Kidney (tissue), 14 donors: ENCODE measurements around the gene KLHL30. TPM values are rescaled to one million over a fixed set of nuclear protein-coding genes. Genes with fewer than 3 reads are reported as not detected.

ENCODE experiments used
- DNase-seq, 5 donors: peaks; one replicate each; pipeline ENCODE4 v3.0.0-alpha.2; 2013 to 2020
- FAIRE-seq: peaks from 2 replicates; lab custom pipeline; 2012; peaks lifted over from hg19 to GRCh38; lab: Jason Lieb, UNC
- H3K27ac ChIP-seq, 2 donors: one replicate each; pipeline ENCODE4 v1.7.0; 2013; ENCODE audit warnings: low read depth in 2 of 2, low read length in 2 of 2, inconsistent platforms in 1 of 2
- H3K27me3 ChIP-seq: one replicate; pipeline ENCODE4 v1.7.1; 2013; ENCODE audit warnings: low read length, inconsistent platforms; ENCODE audit not compliant: control insufficient read depth, insufficient read depth
- H3K36me3 ChIP-seq, 3 donors: one replicate each; pipeline versions ENCODE4 v1.7.0 to v1.7.1; 2013; ENCODE audit warnings: low read length in 3 of 3, control low read depth in 1 of 3, inconsistent platforms in 1 of 3; ENCODE audit not compliant: insufficient read depth in 3 of 3, control insufficient read depth in 2 of 3
- H3K4me1 ChIP-seq, 3 donors: one replicate each; pipeline versions ENCODE4 v1.7.0 to v1.7.1; 2013; ENCODE audit warnings: low read length in 3 of 3, inconsistent platforms in 1 of 3, low read depth in 1 of 3; ENCODE audit not compliant: control insufficient read depth in 2 of 3, insufficient read depth in 2 of 3
- H3K4me3 ChIP-seq, 3 donors: one replicate each; pipeline versions ENCODE4 v1.7.0 to v1.8.1; 2013; ENCODE audit warnings: low read length in 3 of 3, control low read depth in 1 of 3, inconsistent platforms in 1 of 3
- H3K9ac ChIP-seq, 3 donors: one replicate each; pipeline versions ENCODE4 v1.7.0 to v1.7.1; 2013; ENCODE audit warnings: low read length in 3 of 3, control low read depth in 1 of 3, inconsistent platforms in 1 of 3
- H3K9me3 ChIP-seq, 3 donors: one replicate each; pipeline versions ENCODE4 v1.7.0 to v1.7.1; 2013; ENCODE audit warnings: low read length in 3 of 3, control low read depth in 1 of 3, inconsistent platforms in 1 of 3; ENCODE audit not compliant: control insufficient read depth in 2 of 3, insufficient read depth in 1 of 3
- CTCF ChIP-seq: IDR thresholded peaks from 3 replicates; pipeline ENCODE4 v1.5.1; 2012; ENCODE audit warnings: mild to moderate bottlenecking, moderate library complexity, borderline replicate concordance; ENCODE audit not compliant: insufficient read depth; ENCODE audit errors: extremely low read depth
- intact Hi-C: fragments of 100-400 bp; cut with DNase I; formaldehyde crosslinking; loops from one replicate; pipeline ENCODE4 v1.11.1; 2022
- polyA plus RNA-seq: library from polyadenylated mRNA; stranded (reverse); fragments of 350-450 nt; fragmentation: Illumina TruSeq; extraction: RNeasy Lipid Tissue Mini Kit (QIAGEN cat#74804); gene quantifications from one replicate; pipeline ENCODE4 v1.2.3, GENCODE V29; 2014; ENCODE audit warnings: low read depth, low replicate concordance; ENCODE audit not compliant: insufficient read depth
- total RNA-seq: library from RNA; stranded (reverse); fragmentation: NEBNext Ultra II Directional; extraction: Animal tissue kit (Norgen Biotek cat#: 25700); gene quantifications from one replicate; pipeline ENCODE4 v1.2.1, GENCODE V29; 2021
- donor health status: control.
- donor health status: control.
- donor health status: control.
- donor health status: control.
- donor health status: control.
- donor health status: DM: yes; HTN: yes; CAD: no.
- donor health status: Normal renal cell carcinoma (clear cell type).

The KLHL30 gene
- total and polyA plus RNA-seq, 2 donors from 2014 or later, result 0.24 to 5.7 TPM

DNA sequence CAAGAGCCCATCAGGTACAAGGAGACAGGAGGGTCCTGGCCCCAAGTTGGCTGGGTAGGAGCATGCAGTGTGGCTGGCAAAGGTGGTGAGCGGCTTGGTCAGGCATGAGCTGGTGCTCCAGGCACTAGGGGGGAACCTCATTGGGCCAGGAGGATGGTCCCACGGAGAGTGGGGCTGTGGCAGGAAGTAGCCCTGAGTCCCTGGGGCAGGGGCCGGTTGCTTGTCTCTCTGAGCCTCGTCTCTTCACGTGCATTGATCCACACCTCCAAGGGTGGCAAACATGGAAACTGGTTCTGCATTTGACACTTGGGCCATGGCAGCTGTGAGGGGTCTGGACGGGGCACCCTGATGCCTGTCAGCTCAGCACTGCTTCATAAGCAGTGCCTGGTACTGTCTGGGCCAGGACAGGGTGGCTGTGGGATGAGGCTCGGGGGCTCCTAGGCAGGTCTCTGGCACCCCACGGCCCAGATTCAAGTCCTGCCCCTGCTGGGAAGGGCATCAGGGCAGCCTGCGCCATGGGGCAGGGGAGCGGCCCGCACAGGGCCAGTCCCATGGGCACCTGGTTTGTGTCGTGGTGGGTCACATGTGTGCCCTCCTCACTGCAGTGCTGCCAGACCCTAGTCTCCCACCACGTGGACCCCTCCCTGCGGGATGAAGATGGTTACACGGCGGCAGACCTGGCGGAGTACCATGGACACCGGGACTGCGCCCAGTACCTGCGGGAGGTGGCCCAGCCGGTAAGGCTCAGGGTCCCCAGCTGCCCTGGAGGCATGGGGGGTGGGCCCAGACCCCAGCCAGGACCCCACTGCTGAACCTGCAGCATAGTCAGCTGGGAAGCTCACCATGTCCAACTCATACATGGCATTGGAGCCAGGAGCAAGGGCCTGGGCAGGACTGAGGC is 21.9 kb upstream of the KLHL30 start:
- Histone ChIP-seq H3K4me3 (no peak overlapping the region), H3K9me3 (peaks cover 0 to 3% (median 0%) of the 10 kb centered on the region in 3 donors), H3K36me3 (no peaks in the 10 kb centered on the region), H3K9ac (no peak overlapping the region), H3K27ac (no peak overlapping the region), H3K27me3 (no peaks in the 10 kb centered on the region), H3K4me1 (no peaks in the 10 kb centered on the region)
- DNase-seq, result peak in 2 of 5 donors; percentile 29 to 71
- TF ChIP-seq CTCF, result no peak
- FAIRE-seq, result no peak
- intact Hi-C loops, result no loop called here

GRCh38 chr2:238117199-238118154 is 21.0 kb upstream of the KLHL30 start:
- H3K4me1 ChIP-seq, result no peaks in the 10 kb centered on the region
- intact Hi-C loops, result no loop called here
- H3K9me3 ChIP-seq, result peaks cover 0 to 3% (median 0%) of the 10 kb centered on the region in 3 donors
- H3K4me3 ChIP-seq, result no peak overlapping the region
- no peak for FAIRE-seq
- peak in 2 of 5 donors; percentile 6 to 59 for DNase-seq
- H3K36me3 ChIP-seq, result no peaks in the 10 kb centered on the region
- H3K9ac ChIP-seq, result no peak overlapping the region
- H3K27me3 ChIP-seq, result no peaks in the 10 kb centered on the region
- TF ChIP-seq CTCF, result no peak
- H3K27ac ChIP-seq, result no peak overlapping the region

DNA sequence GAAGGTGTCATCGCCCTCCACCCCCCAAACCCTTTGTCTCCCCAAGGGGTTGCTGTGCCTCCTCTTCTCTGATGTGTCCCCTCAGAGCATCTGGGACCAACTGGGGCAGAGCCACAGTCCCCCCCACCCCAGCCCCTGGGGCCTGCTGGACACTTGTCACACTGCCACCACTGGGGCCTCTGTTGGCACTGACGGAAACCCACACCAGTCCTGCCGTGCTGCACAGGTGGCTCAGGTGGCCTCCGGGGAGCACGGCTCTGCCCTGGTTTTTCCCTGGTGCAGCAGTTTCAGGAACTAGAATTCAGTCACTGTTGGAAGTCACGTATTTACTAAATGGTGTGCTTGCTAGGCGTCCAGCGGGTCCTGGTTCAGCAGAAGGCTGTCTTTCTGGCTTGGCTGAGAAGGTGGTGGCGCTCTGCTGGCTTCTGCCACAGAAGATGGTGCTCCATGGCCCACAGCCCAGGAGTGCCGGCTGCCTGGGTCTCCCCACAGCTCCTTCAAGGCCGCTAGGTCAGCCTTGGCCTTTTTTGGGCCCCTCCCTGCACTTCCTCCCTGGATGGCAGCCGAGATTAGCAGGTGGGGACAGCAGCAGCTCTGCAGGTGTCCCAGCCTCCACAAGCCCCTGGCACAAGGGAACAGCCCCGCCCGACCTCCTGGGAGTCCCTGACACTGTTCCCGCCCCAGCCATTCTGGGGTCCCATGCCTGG is 18.6 kb upstream of the KLHL30 start:
- Histone ChIP-seq H3K27ac (no peak overlapping the region), H3K4me3 (no peak overlapping the region), H3K9ac (no peak overlapping the region), H3K36me3 (no peaks in the 10 kb centered on the region), H3K27me3 (no peaks in the 10 kb centered on the region), H3K9me3 (no peaks in the 10 kb centered on the region), H3K4me1 (no peaks in the 10 kb centered on the region)
- DNase-seq (peak in 2 of 5 donors; percentile 49 to 50), FAIRE-seq (no peak)
- intact Hi-C loops, result no loop called here
- no peak for TF ChIP-seq CTCF
